Testis (tissue), 2 donors: ENCODE results near the gene SMIM32.

Experiments
- POLR2A ChIP-seq: fragments of 450-650 bp; IDR thresholded peaks from one replicate; pipeline ENCODE4 v1.6.1; 2017; ENCODE audit warnings: antibody characterized with exemption, mild to moderate bottlenecking, moderate library complexity
- TF ChIP-seq, protein P1 (sequence below), 3 experiments: fragments of 450-650 bp in 2 of 3; fragments of 200-600 bp in 1 of 3; sonication (generic) in 1 of 3; IDR thresholded peaks; one replicate each; pipeline ENCODE4 v1.5.1; 2016 to 2019; ENCODE audit warnings: antibody characterized with exemption in 3 of 3, mild to moderate bottlenecking in 2 of 3, moderate library complexity in 1 of 3

DNA sequence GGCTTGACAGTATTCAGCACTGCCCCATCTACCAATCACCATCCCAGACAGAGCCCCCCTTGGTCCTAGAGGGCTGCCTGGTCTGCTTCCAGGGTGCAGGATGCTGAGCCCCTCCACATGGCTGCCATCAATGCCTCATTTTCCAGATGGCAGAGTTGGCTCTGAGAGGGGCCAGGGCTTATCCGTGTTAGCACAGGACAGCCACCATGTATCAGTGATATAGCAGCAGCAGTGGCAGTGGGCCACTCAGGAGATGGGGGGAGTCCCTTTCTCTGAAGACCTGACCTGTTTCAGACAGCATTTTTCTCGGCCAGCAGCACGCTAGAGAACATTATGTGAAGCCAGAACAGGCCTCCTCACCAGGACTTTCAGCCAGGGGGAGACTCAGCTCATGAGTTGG lies 1.6 kb upstream of the SMIM32 start:
- TF ChIP-seq, protein P1, sequence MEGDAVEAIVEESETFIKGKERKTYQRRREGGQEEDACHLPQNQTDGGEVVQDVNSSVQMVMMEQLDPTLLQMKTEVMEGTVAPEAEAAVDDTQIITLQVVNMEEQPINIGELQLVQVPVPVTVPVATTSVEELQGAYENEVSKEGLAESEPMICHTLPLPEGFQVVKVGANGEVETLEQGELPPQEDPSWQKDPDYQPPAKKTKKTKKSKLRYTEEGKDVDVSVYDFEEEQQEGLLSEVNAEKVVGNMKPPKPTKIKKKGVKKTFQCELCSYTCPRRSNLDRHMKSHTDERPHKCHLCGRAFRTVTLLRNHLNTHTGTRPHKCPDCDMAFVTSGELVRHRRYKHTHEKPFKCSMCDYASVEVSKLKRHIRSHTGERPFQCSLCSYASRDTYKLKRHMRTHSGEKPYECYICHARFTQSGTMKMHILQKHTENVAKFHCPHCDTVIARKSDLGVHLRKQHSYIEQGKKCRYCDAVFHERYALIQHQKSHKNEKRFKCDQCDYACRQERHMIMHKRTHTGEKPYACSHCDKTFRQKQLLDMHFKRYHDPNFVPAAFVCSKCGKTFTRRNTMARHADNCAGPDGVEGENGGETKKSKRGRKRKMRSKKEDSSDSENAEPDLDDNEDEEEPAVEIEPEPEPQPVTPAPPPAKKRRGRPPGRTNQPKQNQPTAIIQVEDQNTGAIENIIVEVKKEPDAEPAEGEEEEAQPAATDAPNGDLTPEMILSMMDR (IDR thresholded peaks at IDR 0.05) = no peak
- TF ChIP-seq POLR2A = no peak
